ENCODE data around the gene TLK1. TPM values are rescaled to one million over a fixed set of nuclear protein-coding genes. Genes with fewer than 3 reads are reported as not detected.

TLK1 gene
- total RNA-seq, 2 donors from 2014 or later: 69.5 to 82.8 TPM

- H3K9me3 ChIP-seq: no peaks in the 10 kb centered on the region
- no peak overlapping the region for H3K9ac ChIP-seq (ENCODE audit: low read depth in 2 of 2, low read length in 2 of 2)
- H3K4me1 ChIP-seq: no peaks in the 10 kb centered on the region
- no peak for DNase-seq
- H3K27ac ChIP-seq: no peak overlapping the region
- H3K36me3 ChIP-seq: no peaks in the 10 kb centered on the region
- no peak for TF ChIP-seq CTCF (IDR thresholded peaks at IDR 0.05)
- no peak overlapping the region for H3K4me3 ChIP-seq
- intact Hi-C loops (cut with DNase I): no loop called here
- H3K27me3 ChIP-seq: no peaks in the 10 kb centered on the region
These were observed 15.8 kb upstream of the TLK1 start for GRCh38 chr2:171176516-171176915.

- TF ChIP-seq CTCF (IDR thresholded peaks at IDR 0.05): no peak
- H3K4me3 ChIP-seq: no peak overlapping the region
- DNase-seq: no peak
- no peak overlapping the region for H3K9ac ChIP-seq (ENCODE audit: low read depth in 2 of 2, low read length in 2 of 2)
- peak overlapping the region; percentile 4 for H3K27ac ChIP-seq
- H3K4me1 ChIP-seq: no peaks in the 10 kb centered on the region
- H3K27me3 ChIP-seq: no peaks in the 10 kb centered on the region
- no peaks in the 10 kb centered on the region for H3K9me3 ChIP-seq
- intact Hi-C loops (cut with DNase I): no loop called here
- H3K36me3 ChIP-seq: no peaks in the 10 kb centered on the region
These were observed 13.4 kb upstream of the TLK1 start for GRCh38 chr2:171174075-171174474.

DNA sequence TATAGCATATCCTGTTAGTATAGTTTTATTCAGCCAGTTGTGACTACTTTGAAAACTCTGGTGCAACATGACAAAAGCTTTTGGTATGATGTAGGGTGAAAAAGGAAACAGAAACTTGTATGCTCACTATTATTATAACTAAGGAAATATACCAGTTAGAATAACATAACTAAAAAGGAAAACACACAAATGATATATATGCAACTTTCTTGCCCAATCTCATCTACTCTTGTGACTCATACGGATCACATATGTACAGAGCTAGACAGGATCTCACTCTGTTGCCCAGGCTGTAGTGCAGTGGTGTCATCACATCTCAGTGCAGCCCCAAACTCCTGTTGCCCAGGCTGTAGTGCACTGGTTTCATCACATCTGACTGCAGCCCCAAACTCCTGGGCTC lies 12.4 kb upstream of the TLK1 start:
- no peak overlapping the region for H3K9ac ChIP-seq (ENCODE audit: low read depth in 2 of 2, low read length in 2 of 2)
- H3K36me3 ChIP-seq: no peaks in the 10 kb centered on the region
- intact Hi-C loops (cut with DNase I): no loop called here
- no peaks in the 10 kb centered on the region for H3K4me1 ChIP-seq
- TF ChIP-seq CTCF (IDR thresholded peaks at IDR 0.05): no peak
- no peak for DNase-seq
- H3K9me3 ChIP-seq: no peaks in the 10 kb centered on the region
- H3K27me3 ChIP-seq: no peaks in the 10 kb centered on the region
- H3K4me3 ChIP-seq: no peak overlapping the region
- no peak overlapping the region for H3K27ac ChIP-seq

GRCh38 chr2:171171808-171172207 lies 11.1 kb upstream of the TLK1 start:
- Histone ChIP-seq H3K4me1 (no peaks in the 10 kb centered on the region), H3K27me3 (no peaks in the 10 kb centered on the region), H3K9ac (ENCODE audit: low read depth in 2 of 2, low read length in 2 of 2) (no peak overlapping the region), H3K4me3 (no peak overlapping the region), H3K9me3 (no peaks in the 10 kb centered on the region), H3K27ac (no peak overlapping the region), H3K36me3 (no peaks in the 10 kb centered on the region)
- TF ChIP-seq CTCF (IDR thresholded peaks at IDR 0.05): no peak
- no peak for DNase-seq
- intact Hi-C loops (cut with DNase I): no loop called here

- Histone ChIP-seq H3K9ac (ENCODE audit: low read depth in 2 of 2, low read length in 2 of 2) (no peak overlapping the region), H3K36me3 (no peaks in the 10 kb centered on the region), H3K4me3 (no peak overlapping the region), H3K9me3 (no peaks in the 10 kb centered on the region), H3K27me3 (no peaks in the 10 kb centered on the region), H3K4me1 (no peaks in the 10 kb centered on the region), H3K27ac (no peak overlapping the region)
- no peak for DNase-seq
- intact Hi-C loops (cut with DNase I): no loop called here
- no peak for TF ChIP-seq CTCF (IDR thresholded peaks at IDR 0.05)
These were observed 9.1 kb upstream of the TLK1 start for GRCh38 chr2:171169839-171170238.

GRCh38 chr2:171169333-171169732 lies 8.6 kb upstream of the TLK1 start:
- no peak overlapping the region for H3K9ac ChIP-seq (ENCODE audit: low read depth in 2 of 2, low read length in 2 of 2)
- H3K27me3 ChIP-seq: no peaks in the 10 kb centered on the region
- H3K9me3 ChIP-seq: no peaks in the 10 kb centered on the region
- H3K36me3 ChIP-seq: no peaks in the 10 kb centered on the region
- no peaks in the 10 kb centered on the region for H3K4me1 ChIP-seq
- no peak for TF ChIP-seq CTCF (IDR thresholded peaks at IDR 0.05)
- intact Hi-C loops (cut with DNase I): no loop called here
- DNase-seq: no peak
- no peak overlapping the region for H3K27ac ChIP-seq
- H3K4me3 ChIP-seq: no peak overlapping the region
